Ovary (tissue), 3 donors: ENCODE data around the gene UPK3BL1.
"Not testable (repeated sequence)": the region's sequence is repeated elsewhere in the genome, so short reads cannot be mapped to it uniquely, and the experiment has no call there.

Experiments
- CTCF ChIP-seq, 3 donors: fragments of 450-650 bp in 2 of 3; fragments of 200-600 bp in 1 of 3; IDR thresholded peaks; one replicate each; pipeline versions ENCODE4 v1.5.1 to v1.8.0; 2016 to 2022; ENCODE audit warnings: antibody characterized with exemption in 3 of 3, mild to moderate bottlenecking in 1 of 3
- POLR2A ChIP-seq: fragments of 450-650 bp; IDR thresholded peaks from one replicate; pipeline ENCODE4 v1.6.1; 2017; ENCODE audit warnings: antibody characterized with exemption, mild to moderate bottlenecking, moderate library complexity
- donor health status: DM: no; HTN: no; CAD: no.

GRCh38 chr7:102593637-102594334 is 48.8 kb downstream of the UPK3BL1 start:
- TF ChIP-seq CTCF (IDR thresholded peaks at IDR 0.05); POLR2A: not testable (repeated sequence)
